NOMO-1 treated with DMSO at 0.1 percent for 48 hours (cell line): Measurements from ENCODE around the gene CFP.
"Not testable (repeated sequence)": the region's sequence is repeated elsewhere in the genome, so short reads cannot be mapped to it uniquely, and the experiment has no call there.

Source experiments
- DNase-seq: peaks from one replicate; lab custom pipeline; 2025; ENCODE audit not compliant: unreplicated experiment; lab: John Stamatoyannopoulos, UW

Gene CFP

DNA sequence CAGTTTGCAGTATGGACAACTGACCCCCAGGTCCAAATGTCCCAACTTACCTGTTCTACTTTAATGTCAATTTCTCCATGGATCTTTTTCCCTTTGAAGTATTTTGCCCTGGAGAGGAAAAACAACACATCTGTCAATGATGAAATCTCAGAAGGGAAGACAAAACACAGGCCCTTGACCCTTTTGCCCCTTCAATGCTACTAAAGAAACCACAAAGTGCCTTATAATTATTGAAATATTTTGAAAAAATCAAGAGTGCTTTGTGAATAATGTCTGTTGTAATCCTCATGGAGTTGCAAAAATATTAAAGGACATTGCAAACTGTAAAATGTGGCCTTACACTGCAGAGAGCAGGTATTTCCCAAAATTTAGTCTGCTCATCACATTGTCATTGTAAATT, 22.6 kb downstream of the CFP start:
- DNase-seq = no peak

DNA sequence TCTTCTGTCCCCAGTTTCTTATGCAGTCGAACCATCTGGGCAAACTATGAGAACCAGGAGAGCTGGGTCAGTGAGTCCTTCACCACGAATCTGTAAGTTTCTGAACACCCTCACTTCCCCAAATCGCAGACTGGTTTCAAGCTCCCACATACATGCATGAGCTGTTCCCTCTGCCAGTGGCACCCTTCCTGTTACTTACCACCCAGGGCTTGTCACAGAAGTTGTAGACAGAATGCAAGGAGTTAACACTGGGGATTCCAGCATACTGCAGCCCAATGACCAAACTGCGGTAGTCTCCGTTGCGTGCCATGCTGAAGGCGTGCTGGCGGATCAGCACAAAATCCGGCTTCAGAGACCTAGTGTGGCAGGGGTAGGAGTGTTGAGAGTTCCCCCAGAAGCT, 24.7 kb downstream of the CFP start:
- DNase-seq = no peak

DNA sequence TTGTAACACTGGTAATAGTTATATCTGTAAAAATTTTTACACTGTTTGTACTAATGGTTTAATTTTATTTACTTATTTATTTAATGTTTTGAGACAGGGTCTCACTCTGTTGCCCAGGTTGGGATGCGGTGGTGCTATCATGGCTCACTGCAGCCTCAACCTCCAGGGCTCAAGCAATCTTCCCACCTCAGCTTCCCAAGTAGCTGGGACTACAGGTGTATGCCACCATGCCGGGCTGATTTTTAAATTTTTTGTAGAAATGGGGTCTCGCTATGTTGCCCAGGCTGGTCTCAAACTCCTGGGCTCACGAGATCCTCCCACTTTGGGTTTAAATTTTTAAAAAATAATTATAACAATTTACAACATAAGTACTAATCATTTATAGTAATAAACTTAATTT, 26.6 kb downstream of the CFP start:
- DNase-seq = not testable (repeated sequence)

DNA sequence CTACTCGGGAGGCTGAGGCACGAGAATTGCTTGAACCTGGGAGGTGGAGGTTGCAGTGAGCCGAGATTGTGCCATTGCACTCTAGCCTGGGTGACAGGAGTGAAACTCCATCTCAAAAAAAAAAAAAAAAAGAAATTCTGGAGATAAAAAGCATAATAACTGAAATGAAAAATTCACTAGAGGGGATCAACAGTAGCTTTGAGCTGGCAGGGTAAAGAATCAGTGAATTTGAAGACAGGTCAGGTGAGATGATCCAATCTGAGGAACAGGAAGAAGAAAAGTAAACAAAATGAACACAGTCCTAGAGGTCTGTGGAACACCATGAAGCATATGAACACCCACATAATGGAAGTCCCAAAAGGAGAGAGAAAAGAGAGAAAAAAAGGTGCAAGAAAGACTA, 32.5 kb downstream of the CFP start:
- no peak for DNase-seq

DNA sequence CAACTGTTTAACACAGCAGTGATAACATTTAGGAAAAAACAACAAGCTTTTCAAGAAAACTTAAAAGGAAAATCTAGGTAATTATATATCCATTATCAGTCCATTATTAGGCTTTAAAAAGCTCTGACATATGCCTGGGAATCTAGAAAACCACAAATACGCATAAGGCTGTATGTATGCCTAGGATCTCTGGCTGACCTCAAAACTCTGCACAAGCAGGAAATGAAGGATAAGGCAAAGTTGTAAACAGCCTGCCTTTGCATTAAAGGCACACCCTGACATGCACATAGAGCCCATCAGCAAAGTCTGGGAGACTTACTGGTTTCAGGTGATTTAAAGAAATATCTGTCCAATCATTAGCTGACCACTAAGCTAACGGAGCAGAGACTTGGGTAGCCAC, 33.5 kb downstream of the CFP start:
- no peak for DNase-seq

DNA sequence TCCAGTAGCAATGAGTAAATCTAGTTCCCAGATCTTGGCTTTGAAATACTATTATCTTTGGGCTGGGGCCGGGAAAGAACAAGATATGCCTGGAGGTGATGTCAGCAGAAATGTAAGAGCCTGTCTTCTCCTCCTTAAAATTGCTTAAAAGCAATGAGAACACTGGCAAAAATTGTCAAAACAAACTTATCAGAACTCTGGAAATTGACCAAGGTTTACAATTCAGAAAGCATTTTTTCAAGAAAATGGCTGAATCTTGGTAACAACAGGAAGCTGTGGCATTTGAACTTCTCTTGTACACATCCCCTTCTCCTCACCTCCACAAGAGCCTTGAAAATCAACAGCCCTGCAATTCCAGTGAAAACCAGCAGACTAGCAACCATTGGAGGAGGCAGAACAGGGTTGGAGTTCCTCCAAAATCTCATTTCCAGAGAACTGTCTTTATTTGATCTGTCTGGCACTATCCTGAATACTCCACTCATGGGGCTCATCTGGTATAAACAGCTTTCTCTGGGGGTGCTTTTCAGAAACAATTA, 33.9 kb downstream of the CFP start:
- DNase-seq = no peak

DNA sequence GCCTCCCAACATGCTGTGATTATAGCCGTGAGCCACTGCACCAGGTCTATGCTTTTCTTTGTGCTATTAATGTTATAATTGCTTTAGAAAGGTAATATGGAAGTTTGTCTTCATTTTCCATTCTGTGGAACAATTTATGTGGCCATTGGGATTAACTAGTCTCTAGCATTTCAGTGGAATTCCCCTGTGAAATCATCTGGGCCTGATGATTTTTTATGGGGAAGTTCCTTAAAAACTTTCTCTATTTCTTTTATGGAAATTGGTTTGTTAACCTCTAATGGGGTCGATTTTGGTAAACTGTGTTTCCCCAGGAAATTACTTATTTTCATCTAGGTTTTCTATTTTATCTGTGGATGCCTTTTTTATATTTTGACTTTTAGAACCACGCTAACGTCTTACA, 36.2 kb downstream of the CFP start:
- no peak for DNase-seq

DNA sequence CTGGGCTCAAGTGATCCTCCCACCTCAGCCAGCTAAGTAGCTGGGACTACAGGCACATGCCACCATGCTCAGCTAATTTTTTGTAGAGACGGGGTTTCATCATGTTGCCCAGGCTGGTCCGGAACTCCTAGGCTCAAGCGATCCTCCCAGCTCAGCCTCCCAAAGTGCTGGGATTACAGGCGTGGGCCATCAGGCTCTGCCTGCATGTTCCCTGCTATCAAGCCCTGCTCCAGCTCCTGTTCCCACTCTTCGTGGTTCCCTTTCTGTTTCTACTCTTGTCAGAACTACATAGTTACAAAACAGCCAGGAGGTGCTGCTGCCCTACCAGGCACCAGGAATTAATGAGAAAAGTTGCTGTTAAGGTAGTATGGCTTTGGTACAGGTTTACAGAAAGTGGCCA, 38.7 kb downstream of the CFP start:
- no peak for DNase-seq

DNA sequence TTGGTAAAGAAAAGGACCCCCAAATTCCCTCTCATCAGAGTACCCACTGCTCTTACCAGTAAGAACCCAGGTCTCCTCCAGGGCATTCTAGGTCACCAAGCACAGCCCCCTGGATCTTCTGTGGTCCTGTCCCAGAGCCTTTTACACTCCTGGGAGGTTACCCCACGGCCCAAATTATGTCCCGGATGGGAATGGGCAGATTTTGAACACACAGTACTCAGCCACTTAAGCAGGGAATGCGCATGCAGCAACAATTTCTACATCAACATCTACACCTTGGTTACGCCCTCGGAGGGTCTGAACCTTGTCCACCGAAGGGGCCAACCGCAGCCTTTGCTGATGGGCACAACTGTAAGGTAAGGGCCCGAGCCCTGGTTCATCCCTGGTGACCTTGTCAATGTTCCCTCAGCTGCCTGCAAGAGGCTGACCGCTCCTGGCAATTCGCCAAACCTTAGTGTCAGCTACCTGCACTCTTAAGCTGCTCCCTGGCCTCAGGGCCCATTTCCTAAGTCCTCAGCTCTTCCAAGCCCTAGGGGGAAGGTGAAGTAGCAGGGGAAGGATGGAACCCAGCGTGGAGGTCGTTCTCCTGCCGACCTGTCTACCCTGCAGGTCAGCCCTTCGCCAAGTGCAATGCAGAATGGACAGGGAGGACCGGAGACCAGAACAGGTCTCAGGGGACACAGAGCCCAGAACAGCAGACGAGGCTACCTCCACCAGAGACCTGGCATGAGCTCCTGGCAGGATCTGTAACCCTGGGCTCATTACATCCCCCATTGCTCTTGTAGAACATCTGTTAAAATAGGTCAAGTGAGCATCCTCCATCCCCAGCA, 41.6 kb downstream of the CFP start:
- no peak for DNase-seq

DNA sequence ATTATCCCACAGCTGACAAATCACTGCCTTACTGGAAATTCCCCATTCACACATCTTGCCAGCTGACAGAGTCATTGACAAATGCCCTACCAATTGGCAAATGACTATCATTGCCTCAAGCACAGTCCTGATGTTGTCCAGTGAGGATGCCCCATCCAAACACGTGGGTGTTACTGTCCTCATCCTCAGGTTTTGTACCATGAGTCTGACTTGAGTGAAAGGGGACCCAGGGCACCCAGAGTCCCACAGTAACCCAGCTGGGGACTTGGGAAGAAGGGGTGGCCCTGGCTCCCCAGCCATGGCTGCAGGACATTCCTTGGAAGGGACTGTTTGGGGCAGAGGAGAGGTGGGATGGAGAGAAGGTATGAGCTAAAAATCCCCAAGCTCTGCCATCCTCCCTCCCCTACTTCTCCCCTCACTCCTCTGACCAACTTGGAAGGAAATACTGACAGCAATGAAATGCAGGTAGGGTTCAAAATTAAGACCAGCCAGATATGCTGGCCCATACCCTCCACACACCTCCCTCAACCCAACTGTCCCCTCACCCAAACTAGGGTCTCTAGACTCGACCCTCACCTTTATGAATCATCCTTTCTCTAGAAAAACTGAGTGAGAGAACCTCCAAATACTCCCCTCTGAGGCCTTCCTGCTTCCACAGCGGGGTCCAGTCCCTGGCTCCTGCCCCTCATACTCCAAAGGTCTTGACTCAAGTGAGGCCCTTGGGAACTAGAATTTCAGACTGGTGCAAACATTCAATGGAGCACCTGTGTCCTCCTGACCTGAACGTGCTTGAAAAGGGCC, 42.4 kb downstream of the CFP start:
- DNase-seq = no peak

DNA sequence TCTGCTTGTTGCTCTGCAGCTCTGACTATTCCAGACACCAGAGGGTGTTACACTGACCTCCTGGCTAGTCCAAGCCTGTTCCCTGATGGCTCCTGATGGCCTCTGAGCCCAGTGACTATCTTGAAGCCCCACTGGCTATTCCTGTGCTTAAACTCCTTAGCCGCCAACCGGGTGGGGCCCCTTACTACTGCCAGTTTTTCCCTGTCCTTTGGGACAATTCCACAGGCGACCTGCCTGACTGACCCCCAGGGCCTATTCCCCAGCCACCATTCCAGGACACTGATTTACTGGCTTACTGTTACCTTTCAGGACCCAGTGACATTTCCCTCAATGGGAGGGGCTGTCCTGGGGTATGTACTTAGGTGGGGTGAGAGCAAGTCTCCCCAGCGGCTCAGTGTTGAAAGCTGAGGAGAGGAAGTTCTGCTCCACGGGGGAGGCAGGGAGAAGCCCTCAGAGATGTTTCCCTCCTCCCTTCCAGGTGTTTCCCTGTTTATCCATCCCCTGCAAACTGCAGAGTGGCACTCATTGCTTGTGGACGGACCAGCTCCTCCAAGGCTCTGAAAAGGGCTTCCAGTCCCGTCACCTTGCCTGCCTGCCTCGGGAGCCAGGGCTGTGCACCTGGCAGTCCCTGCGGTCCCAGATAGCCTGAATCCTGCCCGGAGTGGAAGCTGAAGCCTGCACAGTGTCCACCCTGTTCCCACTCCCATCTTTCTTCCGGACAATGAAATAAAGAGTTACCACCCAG, 43.5 kb downstream of the CFP start:
- DNase-seq = no peak

DNA sequence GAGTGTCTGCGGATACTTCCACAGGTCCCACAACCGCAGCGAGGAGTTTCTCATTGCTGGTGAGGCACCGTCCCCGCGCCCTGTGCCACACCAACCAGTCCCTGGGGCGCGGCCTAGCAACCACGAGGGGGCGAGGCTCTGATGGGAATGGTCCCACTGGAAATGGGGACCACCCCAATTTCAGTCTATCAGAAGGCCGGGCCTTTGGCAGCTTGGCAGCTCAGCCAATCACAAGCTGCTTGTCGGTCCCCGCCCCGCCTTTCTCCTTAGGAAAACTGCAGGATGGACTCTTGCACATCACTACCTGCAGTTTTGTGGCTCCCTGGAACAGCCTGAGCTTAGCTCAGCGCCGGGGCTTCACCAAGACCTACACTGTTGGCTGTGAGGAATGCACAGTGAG, 44.5 kb downstream of the CFP start:
- no peak for DNase-seq

DNA sequence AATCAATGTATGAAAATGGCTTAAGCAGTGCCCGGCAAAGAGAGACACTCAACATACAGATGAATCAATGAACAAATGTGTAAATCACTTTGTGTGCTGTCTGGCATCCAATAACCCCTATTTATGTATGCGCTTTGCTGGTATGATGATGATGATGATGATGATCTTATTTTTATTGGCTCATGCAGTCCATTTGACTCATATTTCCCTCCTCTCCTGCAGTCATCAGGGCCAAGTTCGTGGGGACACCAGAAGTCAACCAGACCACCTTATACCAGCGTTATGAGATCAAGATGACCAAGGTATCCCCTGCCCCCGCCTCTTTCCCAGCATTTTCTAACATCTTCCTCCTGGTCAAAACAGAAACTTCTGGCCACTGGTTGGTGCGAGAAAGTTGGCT, 45.0 kb downstream of the CFP start:
- DNase-seq = no peak

DNA sequence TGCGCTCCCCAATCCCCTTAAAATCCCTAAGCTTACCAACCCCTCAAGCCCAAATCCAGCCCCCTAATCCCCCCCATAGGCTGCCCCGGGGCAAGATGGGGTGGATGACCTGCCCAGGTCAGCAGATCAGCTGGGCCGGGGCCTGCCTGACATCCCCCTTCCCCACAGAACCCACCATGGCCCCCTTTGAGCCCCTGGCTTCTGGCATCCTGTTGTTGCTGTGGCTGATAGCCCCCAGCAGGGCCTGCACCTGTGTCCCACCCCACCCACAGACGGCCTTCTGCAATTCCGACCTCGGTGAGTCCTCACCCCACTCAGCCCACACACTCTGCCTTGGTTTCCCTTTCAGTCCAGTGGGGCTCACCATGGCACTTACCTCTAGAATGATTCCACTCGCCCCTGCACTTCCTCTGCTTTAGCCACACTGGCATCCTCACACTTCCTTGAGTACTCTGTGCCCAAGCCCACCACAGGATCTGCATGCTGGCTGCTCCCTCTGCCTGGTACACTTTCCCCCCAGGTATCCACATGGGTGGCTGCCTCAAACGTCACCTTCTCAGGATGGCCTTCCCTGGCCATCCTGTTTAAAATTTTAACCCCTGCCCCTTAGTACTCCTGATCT, 46.4 kb downstream of the CFP start:
- DNase-seq = no peak

DNA sequence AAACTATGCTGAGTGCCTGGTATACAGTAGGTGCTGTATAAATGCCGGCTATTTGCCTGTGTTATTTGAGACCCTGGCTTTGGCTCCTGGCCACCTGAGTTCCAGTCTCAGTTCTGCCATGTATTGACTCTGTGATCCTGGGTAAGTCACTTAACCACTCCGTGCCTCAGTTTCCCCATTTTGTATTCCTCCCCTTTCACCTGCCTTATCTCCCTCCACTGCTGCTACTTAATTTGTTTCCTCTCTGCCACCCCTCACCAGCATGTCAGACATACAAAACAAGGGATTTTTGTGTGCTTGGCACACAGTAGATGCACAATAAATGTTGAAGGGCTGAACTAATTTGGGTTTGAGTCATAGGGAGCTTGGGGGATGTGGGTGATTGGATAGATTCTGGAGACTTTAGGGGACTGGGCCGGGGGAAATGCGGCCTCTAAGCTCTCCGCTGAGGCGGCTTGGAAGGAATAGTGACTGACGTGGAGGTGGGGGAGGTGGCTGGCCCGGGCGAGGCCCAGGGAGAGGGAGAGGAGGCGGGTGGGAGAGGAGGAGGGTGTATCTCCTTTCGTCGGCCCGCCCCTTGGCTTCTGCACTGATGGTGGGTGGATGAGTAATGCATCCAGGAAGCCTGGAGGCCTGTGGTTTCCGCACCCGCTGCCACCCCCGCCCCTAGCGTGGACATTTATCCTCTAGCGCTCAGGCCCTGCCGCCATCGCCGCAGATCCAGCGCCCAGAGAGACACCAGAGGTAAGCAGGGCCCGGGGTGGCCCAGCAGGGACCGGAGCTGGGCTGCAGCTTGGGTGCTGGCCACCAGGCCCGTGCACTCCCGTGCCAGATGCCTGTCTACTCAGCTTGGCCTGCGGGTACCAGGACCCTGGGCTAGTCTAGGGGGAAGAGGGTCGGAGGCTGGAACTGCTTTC, 47.7 kb downstream of the CFP start, which contains the start of gene TIMP1:
TSS of gene TIMP1 (plus strand) at position 706 of the 917 bp plus-strand sequence. CDS start 980 bp downstream, outside the sequence.
- peak; percentile 91 for DNase-seq

DNA sequence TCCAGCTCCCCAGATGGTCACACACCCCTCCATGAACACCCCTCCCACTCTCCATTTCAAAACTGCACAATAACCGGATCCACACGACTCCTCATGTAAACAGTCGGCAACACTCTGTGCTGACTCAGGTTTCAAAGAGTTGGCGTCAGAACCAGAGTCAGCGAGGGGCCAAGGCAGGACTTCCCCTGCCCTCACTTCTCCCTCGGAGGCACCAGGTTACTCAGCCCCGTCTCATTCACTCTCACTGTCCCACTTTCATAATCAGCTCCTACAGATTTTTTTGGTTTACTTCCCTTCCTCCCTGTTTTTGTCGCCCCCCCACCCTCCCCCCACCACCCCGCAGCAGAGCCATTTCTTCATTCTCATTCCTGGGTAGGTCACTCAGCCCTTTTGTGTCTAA, 50.2 kb downstream of the CFP start:
- peak; percentile 20 for DNase-seq

DNA sequence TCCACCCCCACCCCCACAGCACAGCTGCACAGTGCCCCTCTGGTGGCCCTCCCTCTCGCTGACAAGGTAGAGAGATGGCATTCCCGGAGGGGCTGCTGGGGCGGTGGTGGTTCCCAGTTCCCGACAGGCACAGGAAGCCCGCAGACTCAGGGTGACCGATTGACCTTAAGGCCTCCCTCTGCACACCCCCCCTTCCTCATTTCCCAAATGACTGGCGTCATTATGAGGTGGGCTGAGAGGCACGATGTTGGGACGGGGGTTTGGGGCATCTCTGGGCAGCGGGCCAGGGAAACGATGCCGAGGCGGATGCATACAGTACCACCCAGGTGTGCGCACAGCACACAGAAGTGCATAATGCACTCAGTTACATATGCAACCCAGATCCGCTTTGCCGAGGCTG, 51.0 kb downstream of the CFP start:
- no peak for DNase-seq

DNA sequence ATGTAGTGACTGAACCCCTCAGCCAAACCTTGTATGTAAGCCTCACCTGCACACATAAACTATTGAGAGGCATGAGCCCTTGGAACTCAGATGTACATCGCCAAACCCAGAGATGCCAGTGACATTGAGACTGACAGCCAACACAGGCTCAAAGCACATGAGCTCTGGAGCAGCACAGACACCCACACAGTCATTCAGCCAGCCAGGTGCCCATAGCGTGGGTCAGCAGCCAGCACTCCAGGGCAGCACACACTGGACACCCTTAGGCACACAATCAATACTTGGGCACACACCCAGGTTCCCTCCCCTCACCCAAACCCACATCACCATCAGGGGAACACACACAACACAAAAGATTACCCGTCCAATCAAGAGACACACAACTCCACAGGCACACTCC, 51.8 kb downstream of the CFP start:
- DNase-seq = no peak

DNA sequence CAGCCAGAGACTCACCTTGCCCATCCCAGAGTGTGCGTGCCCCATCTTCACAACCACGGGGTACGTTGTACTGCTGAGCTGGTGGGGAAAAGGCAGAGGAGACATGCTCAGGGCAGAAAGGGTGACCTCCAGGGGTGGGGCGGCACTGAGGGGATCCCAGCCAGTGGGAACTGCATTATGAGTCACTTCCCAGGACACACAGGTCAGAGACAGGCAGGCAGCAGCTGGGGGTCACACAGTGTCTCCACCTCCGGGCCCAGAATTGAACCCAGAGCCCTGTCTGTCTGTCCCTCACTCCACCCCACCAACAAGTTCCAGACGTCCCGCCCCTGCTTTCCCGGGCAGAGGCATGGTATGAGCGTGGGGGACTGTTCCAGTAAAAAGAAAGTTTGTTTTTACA, 52.3 kb downstream of the CFP start:
- DNase-seq = no peak
